KOPT-K1 (cell line): ENCODE measurements around the gene SIGLEC1.
A peak's percentile ranks its signal among the peaks of the same experiment; 100 is the strongest.

Experiments used
- H3K27ac ChIP-seq: fragments of 200-600 bp; sonication (generic); 2 replicates; pipeline ENCODE4 v1.5.1; 2016; ENCODE audit warnings: antibody characterized with exemption, mild to moderate bottlenecking, low read depth, low read length; ENCODE audit not compliant: poor library complexity, severe bottlenecking
- H3K36me3 ChIP-seq: fragments of 200-600 bp; sonication (generic); 2 replicates; pipeline ENCODE4 v1.5.1; 2017; ENCODE audit warnings: antibody characterized with exemption, mild to moderate bottlenecking, low read length, moderate library complexity; ENCODE audit not compliant: insufficient read depth
- H3K9me3 ChIP-seq: fragments of 200-600 bp; sonication (generic); 2 replicates; pipeline ENCODE4 v1.5.1; 2017; ENCODE audit warnings: antibody characterized with exemption, low read length, mild to moderate bottlenecking; ENCODE audit not compliant: insufficient read depth, poor library complexity, severe bottlenecking

SIGLEC1 gene

DNA sequence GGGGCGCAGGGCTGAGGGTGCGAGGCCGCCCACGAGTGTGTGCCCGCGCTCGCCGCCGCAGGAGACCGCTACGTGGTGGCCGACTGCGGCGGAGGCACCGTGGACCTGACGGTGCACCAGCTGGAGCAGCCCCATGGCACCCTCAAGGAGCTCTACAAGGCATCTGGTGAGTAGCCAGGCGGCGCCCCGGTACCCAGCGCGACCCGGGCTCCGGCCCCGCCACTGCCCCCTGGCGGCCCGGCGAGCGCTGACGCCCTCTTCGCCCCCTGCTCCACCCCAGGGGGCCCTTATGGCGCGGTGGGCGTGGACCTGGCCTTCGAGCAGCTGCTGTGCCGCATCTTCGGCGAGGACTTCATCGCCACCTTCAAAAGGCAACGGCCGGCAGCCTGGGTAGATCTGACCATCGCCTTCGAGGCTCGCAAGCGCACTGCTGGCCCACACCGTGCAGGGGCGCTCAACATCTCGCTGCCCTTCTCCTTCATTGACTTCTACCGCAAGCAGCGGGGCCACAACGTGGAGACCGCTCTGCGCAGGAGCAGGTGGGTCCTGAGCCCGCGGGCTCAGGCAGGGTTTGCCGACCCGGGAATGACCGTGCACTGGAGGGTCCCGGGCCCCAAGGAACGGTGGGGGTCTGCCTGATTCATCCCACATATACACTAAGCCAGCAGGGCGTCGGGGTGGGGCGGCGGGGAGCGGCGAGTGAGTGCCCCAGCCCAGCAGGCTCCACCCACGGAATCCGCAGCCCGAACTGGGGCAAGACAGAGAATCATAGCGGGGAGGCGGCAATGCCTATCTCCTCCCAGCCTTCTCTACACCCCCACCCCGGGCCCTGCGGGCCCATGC, 37.5 kb upstream of the SIGLEC1 start:
- Histone ChIP-seq H3K27ac (no peak overlapping the region), H3K9me3 (no peaks in the 10 kb centered on the region)

GRCh38 chr20:3749087-3749688, 36.8 kb upstream of the SIGLEC1 start:
- H3K27ac ChIP-seq: no peak overlapping the region

More for the DNA sequence above, 37.5 kb upstream of the SIGLEC1 start:
- peaks cover 12% of the 10 kb centered on the region; the same call in 1 of the 2 replicates for H3K36me3 ChIP-seq

GRCh38 chr20:3748073-3748472, 35.7 kb upstream of the SIGLEC1 start:
- H3K27ac ChIP-seq: no peak overlapping the region
- no peaks in the 10 kb centered on the region for H3K9me3 ChIP-seq
- peaks cover 6% of the 10 kb centered on the region; the same call in 1 of the 2 replicates for H3K36me3 ChIP-seq

More at GRCh38 chr20:3749087-3749688, 36.8 kb upstream of the SIGLEC1 start:
- Histone ChIP-seq H3K36me3 (peaks cover 6% of the 10 kb centered on the region; the same call in 1 of the 2 replicates), H3K9me3 (no peaks in the 10 kb centered on the region)

DNA sequence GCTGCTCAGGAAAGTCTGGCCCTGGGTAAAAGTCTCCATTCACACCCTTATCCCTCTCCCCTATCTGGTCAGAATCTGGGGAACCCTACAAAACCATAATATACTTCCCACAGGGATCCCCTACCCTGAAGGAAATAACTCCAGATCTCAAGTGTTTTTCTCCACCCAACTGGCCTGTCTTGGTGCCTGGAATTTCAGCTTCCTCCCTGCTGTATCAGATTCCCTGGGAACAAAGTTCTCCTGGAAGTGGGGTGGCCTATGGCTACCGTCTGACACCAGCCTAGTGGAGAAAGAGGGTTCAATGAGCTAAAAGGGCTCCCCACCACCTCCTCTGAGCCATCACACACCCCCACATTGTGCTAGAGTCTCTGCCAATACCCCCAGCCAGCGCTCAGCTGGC, 35.1 kb upstream of the SIGLEC1 start:
- Histone ChIP-seq H3K27ac (no peak overlapping the region), H3K36me3 (peaks cover 6% of the 10 kb centered on the region; the same call in 1 of the 2 replicates), H3K9me3 (no peaks in the 10 kb centered on the region)

DNA sequence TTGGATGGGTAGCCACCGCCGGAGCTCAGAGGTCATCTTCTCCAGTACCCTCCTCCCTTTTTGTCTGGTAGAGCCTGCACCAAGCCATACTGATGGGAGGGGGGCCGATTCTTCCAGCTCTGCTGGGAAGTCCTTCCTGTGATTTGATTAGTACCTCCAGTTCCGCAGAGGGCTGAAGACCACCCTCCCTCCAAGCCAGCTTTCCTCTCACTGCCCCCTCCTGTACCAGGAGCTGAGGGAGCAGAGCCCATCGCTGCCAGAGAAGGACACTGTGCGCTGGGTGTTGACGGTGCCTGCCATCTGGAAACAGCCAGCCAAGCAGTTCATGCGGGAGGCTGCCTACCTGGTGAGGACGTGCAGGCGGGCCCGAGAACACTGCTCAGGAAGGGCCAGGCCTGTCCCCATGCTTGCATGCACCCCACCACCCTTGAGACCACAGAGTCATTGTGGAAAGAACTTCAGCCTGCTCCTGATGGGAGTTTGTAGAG, 33.3 kb upstream of the SIGLEC1 start:
- peaks cover 1% of the 10 kb centered on the region; the same call in 1 of the 2 replicates for H3K36me3 ChIP-seq
- no peaks in the 10 kb centered on the region for H3K9me3 ChIP-seq
- H3K27ac ChIP-seq: peak overlapping the region; percentile 9

DNA sequence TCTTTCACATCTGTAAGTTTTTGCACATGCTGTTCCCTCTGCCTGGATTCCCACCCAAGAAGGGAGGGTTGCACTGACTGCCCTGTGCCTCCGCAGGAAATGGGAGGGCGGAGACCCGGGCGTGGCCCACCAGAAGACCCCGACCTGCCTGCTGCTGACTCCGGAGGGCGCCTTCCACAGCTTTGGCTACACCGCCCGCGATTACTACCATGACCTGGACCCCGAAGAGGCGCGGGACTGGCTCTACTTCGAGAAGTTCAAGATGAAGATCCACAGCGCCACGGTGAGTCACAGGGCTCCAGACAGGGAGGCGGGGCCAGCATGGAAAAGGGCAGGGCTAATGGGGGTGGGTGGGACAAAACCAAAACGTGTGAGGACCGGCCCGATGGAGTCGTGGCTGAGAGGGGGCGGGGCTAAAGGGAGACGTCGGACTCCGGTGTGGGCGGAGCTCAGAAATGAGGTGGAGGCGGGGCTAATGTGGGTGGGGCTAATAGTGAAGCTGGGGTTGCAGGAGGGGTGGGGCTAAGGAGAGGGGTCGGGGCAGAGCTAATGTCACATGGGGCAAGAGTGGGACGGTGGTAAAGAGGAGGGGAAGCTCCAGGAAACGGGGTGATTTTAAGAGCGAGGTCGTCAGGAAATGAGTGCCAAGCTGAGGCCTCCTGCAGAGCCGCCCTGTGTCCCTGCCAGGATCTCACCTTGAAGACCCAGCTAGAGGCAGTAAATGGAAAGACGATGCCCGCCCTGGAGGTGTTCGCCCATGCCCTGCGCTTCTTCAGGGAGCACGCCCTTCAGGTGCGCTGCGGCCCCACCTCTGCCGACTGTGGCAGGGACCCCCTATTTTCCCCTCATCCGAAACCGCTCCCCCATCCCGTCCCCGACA, 32.6 kb upstream of the SIGLEC1 start:
- Histone ChIP-seq H3K9me3 (no peaks in the 10 kb centered on the region), H3K36me3 (no peaks in the 10 kb centered on the region), H3K27ac (peak overlapping the region; percentile 9)

DNA sequence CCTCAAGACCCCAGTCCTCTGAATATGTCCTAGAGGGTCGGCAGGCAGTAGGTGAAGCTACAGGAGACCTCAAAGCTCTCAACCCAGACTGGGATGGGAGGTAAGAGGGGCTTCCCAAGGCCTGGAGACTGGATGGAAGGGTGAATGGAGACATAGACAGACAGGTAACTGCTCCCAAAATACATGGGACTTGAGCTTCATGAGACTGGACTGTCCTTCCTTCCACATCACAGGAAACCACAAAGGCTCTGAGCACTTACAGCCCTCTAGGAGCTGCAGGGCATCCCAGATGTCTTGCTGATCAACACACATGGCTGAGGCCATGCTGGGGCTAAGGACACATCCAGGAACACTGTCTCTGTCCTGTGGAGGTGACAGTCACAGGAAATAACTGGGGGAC, 31.6 kb upstream of the SIGLEC1 start:
- H3K27ac ChIP-seq: no peak overlapping the region
- H3K36me3 ChIP-seq: no peaks in the 10 kb centered on the region

GRCh38 chr20:3743251-3743650, 30.9 kb upstream of the SIGLEC1 start:
- no peaks in the 10 kb centered on the region for H3K9me3 ChIP-seq
- no peak overlapping the region for H3K27ac ChIP-seq
- no peaks in the 10 kb centered on the region for H3K36me3 ChIP-seq

More for the DNA sequence above, 31.6 kb upstream of the SIGLEC1 start:
- no peaks in the 10 kb centered on the region for H3K9me3 ChIP-seq

- Histone ChIP-seq H3K27ac (no peak overlapping the region), H3K36me3 (no peaks in the 10 kb centered on the region), H3K9me3 (no peaks in the 10 kb centered on the region)
Observed at GRCh38 chr20:3741836-3742458, 29.5 kb upstream of the SIGLEC1 start.

- H3K9me3 ChIP-seq: no peaks in the 10 kb centered on the region
- H3K36me3 ChIP-seq: no peaks in the 10 kb centered on the region
- H3K27ac ChIP-seq: no peak overlapping the region
Observed at GRCh38 chr20:3740615-3741301, 28.4 kb upstream of the SIGLEC1 start.

DNA sequence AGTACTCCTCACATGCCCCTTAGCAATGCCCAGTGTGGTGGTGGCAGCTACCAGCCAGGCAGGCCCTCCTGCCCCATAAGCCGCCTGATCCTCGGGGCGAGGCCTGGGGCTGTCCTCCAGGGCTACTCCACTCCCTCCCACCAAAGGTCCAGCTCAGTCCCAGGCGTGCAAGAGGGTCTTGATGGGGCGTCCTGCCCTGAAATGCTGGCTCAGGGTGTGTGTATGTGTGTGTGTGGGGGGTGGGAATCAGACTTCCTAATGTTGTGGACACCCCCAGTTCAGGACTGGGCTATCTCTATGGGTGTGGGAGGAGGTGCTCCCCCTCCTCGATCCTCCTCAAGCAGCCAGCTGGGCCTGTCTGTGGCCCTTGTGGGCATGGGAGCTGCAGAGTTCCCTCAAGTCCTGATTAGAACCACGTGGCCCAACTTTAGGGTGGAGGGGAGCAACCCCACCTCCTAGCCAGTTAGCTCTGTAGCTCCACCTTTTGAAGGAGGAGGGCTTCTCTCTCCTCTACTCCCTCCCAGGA, 27.6 kb upstream of the SIGLEC1 start:
- Histone ChIP-seq H3K36me3 (no peaks in the 10 kb centered on the region), H3K9me3 (no peaks in the 10 kb centered on the region), H3K27ac (no peak overlapping the region)

DNA sequence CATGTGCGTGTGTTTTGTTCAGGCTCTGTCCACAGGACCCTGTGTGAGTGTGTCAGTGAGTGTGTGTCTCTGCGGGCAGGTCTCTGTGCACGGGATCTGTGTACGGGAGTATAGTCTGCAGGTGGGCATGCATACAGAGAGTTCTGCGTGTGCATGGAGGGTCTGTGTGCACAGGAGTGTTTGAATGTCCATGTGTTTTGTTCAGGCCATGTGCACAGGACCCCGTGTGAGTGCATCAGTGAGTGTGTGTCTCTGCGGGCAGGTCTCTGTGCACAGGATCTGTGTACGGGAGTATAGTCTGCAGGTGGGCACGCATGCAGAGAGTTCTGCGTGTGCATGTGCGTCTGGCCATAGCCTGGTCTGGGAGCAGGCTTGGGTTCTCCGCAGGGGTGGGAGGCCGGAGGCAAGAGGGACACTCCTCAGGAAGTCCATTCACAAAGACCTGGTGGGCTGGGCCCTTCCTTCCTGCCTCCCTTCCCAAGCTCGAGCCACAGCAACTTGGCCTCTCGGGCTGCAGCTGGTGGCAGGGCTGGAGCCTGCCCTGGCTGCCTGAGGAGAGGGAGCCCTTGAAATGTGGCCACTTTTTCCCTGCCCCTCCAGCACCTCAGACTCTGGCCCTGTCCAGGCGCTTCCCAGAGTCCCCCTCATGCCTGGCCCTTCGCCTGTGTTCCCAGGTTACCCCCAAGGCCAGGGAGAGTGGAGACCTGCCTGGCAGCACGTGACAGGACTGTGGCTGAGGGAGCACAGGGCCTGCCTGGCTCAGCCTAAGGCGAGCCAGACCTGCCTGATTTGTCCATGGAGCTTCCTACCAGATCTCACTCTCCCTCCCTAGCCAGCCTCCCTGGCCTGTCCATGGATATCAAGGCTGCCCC, 26.9 kb upstream of the SIGLEC1 start:
- H3K9me3 ChIP-seq: no peaks in the 10 kb centered on the region
- no peaks in the 10 kb centered on the region for H3K36me3 ChIP-seq
- no peak overlapping the region for H3K27ac ChIP-seq
